GM19468 (cell line): ENCODE measurements around the gene SPECC1.
"Not testable (repeated sequence)": the region's sequence is repeated elsewhere in the genome, so short reads cannot be mapped to it uniquely, and the experiment has no call there.

Experiments used
- ATAC-seq: cut with Tn5 transposase; IDR thresholded peaks from one replicate; pipeline ENCODE4 v1.9.1; 2021; ENCODE audit warnings: mild to moderate bottlenecking, moderate library complexity, moderate number of reproducible peaks; ENCODE audit not compliant: unreplicated experiment; ENCODE audit errors: extremely low read depth

Gene SPECC1

DNA sequence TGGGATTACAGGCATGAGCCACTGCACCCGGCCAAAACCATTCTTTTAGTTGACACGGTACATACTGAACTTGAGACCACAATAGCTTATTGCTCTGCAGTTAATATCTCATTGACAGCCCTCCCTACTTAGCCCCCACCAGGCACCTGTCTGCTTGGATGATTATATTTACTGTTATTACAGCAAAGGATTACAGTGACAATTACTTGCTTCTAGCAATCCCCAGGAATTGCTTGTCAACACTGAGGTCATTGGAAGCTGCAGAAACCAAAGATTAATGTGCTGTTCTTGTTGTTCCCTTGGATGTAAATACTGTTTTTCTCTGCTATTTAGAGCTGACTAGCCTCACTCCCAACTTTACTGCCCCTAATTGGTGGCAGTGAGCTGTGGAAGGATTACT, 247.0 kb downstream of the SPECC1 start:
- ATAC-seq = no peak

DNA sequence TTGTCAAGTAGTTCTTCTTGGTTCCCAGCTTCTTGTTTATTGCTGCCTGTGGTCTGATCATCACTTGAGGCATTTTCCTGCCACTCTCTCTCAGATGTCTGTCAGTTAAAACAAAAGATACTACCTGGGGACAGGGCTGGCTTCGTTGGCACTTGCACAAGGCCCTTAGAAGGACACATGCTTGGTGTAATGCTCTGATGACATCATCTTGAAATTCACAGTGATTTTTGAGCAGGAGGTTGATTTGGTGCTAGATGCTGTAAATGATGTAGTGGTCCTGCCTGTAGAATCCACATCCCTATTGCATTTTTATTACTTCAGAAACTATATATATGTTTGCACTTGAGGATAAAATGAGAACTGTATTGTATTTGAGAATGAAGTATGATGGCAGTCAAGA, 247.8 kb downstream of the SPECC1 start:
- no peak for ATAC-seq

DNA sequence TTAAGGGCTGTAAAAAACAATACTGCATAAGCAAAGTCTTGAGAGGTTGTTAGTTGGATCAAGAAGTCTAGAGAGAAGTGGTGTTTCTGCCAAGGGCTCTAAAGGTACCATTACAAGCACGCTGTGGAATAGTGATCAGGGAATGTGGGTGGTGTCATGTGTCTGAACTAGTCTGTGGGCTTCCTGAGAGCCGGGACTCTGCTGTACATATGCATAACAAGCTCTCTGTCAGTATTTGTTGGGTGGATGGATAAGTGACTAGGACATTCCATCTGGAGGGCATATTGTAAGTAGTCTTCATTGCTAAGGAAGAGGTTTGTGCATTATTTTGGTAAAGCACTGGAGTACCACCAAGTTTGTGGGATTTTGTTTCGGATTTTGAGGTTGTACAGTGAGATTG, 248.6 kb downstream of the SPECC1 start:
- ATAC-seq = no peak

DNA sequence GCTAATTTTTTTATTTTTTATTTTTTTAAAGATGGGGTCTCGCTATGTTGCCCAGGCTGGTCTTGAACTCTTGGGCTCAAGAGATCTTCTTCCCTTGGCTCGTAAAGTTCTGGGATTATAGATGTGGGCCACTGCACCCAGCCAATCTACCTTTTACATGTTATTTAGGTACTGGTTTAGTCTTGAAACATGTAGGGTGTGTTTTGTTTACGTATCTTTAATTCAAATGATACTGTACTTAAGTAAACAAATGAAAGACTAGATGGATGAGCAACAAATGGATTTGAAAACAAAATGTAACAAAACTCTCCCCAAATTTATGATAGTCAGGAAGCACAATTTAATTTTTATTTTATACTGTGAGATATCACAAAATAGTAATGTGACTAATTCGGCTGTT, 250.5 kb downstream of the SPECC1 start:
- no peak for ATAC-seq

DNA sequence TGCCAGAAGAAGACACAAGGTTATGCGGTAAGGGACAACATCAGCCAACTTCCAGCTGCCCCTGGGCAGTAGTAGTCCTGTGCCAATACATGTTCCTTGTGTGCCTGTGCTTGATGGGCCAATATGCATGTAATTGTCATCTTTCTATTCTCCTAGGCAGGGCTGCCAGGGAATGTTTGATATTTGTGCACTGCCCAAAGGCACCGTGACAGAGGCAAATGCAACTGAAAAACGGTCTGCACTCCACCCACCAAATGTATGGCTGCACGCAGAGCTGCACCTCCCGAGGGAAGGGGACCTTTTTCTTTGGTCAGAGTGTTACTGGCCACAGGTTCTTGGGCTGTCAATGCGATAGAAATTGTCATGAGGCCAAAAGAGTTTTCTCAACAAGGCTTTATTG, 251.1 kb downstream of the SPECC1 start:
- ATAC-seq = no peak

DNA sequence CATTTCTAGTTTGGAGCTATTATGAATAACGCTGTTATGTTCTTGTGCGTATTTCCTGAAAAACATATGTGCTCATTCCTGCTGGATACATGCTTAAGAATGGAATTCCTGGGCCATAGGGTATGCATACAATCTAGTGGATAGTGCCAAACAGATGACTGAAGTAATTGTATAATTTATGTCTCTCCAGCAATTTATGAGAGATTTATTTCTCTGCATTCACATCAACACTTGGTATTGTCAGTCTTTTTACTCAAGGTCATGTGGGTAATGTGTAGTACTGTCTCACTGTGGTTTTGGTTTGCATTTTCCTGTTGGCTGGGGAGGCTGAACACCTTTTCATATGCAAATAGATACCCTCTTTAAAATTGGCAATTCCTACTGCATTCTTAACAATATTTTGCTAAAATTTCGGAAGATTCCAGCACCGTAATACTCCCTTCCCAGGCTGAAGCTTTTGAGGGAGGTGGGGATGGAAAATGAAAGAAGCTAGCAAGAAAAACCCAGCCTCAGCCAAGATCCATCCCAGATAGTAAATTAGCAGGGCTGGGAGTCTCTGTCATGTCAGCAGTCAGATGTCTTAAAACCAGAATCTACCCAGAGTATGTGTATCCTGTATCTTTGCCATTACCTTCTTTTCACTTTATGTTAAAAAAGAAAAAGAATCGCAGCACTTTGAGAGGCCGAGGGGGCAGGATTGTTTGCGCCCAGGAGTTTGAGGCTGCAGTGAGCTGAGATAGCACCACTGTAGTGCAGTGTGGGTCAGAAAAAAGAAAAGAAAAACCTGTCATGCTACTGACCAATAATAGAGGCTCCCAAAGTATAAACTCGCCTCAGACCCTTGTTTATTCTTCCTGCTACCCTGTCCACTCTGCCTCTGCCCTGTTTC, 253.3 kb downstream of the SPECC1 start:
- no peak for ATAC-seq

DNA sequence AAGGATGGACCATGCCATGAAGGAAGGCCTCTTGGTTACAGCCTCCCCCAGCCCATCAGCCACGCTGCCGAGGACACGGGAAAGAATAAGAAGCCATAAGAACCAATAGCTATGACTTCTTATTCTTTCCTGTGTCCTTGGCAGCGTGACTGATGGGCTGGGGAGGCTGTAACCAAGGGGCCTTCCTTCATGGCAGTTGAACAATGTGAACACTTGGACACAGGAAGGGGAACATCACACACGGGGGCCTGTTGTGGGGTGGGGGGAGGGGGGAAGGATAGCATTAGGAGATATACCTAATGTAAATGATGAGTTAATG, 253.9 kb downstream of the SPECC1 start:
- not testable (repeated sequence) for ATAC-seq

DNA sequence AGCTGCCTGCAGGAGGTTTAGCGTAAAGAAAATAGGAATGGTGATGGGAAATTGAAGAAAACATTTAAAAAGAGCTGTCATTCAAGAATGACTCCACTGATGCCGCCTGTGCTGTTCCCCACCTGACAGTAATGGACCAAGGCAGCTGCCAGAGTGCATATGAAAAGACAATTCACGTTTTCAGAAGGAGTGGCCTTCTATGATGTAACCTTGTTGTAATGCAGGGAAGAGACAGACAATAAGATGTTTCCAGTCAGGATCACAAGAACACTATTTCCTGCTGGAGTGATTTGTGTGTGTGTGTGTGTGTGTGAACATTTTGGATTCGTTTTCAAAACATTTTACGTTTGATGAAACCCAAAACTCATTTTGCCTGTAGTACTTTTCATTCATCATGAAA, 254.4 kb downstream of the SPECC1 start:
- ATAC-seq = no peak

DNA sequence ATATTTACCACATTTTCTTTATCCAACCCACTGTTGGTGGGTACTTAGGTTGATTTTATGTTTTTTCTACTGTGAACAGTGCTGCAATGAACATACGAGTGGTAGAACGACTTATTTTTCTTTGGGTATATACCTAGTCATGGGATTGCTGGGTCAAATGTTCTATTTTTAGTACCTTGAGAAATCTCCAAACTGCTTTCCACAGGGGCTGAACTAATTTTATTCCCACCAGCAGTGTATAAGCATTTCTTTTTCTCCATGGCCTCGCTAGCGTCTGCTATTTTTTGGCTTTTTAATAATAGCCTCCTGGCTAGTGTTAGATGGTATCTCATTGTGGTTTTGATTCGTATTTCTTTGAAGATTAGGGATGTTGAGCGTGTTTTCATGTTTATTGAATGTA, 255.8 kb downstream of the SPECC1 start:
- no peak for ATAC-seq

DNA sequence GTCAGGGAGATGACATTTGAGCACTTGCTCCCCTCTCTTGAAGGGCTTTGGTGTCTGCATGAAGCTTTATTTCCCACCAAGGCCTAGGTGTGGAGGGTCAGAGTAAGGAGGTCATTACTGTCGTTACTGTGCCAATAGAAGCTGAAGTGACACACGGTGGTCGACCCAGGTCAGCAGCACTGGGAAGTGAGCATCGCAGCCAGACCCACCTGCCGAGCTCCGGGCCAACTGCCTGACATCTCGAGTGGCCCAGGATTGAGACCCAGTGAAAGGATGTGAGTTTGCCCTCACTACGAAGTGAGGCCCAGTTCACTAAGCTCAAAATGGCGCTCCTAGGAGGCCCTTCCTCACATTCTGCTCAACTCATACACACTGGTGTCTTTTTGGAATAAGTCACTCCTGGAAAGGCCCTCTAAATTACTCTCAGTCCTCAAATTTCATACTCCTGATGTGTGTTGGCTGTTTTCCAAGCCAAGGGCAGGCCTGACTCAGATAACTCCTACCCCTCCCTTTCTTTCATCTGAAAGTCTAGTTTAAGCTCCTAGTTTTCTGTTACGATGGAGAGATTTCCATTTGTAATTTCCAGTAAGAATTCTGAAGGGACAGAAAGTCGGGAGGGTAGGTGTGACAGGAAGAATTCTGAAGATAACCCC, 257.8 kb downstream of the SPECC1 start:
- no peak for ATAC-seq

DNA sequence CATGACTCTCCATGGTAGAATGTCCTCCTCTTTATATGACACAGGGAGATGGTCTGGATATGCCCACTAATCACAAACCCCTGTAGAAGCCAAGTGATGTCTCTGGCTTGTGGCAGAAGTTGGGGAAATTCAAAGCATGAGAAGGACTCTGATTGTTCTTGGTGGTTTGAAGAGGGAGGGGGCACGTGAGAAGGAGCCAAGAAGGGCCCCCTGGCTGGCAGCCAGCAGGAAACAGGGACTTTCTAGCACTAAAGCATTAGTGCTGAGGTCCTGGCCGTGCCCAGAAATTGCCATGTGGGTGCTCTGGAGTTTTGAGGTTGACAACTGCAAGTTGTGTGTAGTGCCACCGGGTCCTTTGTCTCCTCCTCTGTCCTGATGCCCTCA, 258.3 kb downstream of the SPECC1 start:
- ATAC-seq = no peak

DNA sequence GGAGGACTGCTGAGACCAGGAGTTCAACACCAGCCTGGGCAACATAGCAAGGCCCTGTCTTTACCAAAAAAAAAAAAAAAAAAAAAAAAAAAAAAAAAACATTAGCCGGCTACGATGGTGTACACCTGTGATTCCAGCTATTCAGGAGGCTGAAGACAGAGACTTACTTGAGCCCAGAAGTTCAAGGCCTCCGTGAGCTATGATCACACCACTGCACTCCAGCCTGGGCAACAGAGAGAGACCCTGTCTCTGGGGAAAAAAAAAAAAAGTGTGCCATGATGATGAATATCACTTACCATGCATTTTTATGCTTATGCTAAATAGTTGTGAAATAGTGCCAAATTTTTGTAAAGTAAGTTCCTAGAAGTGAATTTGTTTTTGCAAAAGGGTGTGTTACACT, 261.2 kb downstream of the SPECC1 start:
- ATAC-seq = no peak

DNA sequence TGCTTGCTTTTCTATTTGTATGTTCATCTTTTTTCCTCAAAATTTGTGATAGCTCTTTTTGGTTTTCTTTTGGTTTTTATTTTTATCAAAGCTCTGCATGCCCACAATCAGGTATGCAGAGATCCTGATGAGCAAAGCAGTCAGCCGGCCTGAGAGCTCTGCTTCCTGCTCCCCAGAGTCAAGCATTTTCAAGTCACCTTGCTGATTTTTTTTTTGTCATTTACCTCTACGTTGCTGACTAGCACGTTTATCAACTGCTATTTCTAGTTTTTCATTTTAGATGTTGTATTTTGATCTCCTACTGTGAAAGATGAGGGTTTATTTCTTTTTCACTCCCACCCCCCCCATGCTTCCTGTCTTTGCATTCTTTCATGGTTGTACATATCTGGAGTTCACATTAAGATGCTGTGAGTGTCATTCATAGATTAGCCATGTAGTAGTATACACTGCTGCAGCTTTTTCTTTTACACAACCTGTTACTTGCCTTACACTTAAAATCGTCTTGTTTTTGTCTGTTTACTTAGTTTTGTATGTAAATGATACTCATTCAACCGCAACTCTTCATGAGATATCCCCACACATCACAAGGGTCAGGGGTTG, 262.0 kb downstream of the SPECC1 start:
- ATAC-seq = no peak

DNA sequence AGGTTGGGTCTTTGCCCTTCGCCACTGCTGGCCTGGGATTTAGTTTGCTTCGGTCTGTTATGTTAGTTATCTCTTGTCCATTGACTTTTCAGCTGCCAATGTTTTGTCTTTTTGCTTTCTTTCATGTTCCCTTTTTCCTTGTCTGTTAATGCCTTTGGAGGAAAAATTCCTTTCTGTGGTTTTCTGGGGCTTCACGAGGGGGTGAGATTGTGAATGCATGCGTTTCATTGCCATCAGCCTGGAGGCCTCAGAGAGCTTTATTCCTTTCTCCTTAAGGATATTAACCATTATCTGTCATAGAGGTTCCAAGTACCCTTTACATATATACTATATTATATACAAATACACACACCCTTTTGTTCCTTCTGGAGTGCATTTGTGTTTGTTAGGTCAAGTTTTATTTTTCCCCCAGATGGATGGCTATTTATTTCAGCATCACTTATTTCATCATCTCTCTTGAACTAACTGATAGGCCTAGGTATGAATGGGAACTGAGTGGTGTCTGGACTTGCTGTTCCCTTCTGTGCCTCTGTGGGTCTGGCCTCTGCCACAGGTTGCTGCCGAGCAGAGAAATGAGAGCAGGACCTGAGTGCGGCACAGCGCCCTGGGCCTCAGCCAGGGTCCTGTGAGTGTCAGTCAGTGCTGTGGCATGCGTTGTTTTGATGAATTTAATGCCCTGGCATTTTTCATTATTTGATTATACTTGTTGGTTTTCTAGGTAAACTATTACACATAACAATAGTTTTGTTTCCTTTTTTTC, 264.8 kb downstream of the SPECC1 start:
- ATAC-seq = no peak

DNA sequence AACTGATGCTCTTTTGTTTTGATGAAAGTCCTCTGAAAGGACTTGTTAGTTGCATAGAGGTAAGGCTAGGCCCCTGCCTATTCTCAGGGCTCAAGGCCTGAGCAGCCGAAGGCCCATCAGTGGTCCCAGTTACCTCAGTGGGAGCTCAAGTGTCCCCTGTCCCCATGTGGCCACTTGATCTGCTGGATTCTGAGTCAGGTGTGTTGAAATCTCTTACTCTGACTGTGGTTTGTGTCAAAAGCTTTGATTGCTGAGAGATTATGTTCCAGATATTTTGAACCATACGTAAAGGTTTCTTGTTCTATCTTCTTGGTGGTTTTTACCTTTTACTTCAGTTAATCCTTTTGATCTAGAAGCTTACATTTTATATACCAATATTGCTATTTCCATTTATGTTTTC, 266.5 kb downstream of the SPECC1 start:
- ATAC-seq = no peak

DNA sequence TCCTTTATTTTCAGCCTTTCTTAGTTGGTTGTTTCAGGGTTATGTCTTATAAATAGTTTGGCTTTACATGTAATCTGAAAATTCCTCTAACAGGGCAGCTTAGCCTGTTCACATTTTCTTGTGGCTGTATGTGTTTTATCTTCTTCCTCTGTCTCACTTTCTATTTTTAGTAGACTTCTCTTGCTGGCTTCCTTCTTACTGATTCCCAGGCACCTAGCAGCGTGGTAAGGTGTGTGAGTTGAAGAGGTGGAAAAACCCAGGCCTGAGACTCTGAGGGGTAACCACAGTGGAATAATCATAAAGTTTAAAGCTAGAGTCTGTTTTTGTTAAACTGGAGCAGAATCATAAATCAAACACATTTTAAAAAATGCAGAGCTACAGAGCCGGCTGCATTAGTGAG, 267.3 kb downstream of the SPECC1 start:
- ATAC-seq = no peak

DNA sequence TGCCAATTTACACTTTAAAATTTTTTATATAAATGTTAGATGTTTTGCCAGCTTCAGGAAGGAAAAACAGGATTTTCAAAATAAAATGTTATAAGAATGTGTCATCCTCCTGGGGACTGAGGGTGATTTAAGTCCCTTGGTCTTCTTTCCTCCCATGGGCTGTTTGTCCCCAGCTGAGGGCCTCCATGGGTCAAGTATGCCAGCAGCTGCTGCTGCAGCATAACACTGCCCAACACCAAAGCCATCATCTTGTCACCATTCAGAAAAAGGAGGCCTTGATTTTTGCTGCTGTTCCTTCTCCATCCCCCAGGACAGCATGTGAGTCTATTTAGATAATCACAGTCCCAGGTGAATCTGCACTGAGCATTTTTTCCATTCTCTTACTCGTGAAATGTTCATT, 269.6 kb downstream of the SPECC1 start:
- no peak for ATAC-seq

DNA sequence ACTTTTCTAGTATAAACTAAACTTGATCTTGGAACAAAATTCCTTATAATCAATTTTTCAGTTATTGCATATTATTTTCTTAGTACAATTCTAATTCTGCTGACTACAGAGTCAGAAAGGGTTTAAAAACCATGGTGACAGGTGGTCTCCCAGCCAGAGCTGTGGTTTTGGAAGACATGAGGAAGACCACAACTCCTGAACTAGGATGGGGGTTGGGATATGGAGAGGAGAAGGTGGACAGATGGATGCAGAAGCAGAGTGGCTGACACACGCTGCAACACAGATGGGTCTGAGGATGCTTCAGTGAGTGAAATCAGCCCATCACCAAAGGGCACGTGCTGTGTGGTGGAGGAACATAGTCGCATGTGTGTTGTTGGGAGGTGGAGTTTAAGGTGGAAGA, 270.5 kb downstream of the SPECC1 start:
- ATAC-seq = no peak

DNA sequence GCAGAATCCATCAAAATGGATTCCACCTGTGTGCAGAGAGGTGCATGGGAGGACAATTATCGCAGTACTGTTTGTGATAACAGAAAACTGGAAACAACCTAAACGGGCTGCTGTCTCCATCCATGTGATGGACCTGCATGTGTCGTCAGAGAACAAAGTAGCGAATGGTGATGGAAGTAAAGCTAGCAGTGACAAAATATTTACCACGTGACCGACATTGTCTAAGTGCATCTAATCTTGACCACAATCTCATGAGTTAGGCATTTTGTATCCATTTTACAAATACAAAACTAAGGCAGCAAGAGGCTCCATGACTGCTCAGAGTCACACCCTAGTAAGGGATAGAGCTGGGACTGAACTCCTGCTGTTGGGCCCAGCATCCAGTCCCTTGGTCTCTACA, 270.9 kb downstream of the SPECC1 start:
- ATAC-seq = no peak

DNA sequence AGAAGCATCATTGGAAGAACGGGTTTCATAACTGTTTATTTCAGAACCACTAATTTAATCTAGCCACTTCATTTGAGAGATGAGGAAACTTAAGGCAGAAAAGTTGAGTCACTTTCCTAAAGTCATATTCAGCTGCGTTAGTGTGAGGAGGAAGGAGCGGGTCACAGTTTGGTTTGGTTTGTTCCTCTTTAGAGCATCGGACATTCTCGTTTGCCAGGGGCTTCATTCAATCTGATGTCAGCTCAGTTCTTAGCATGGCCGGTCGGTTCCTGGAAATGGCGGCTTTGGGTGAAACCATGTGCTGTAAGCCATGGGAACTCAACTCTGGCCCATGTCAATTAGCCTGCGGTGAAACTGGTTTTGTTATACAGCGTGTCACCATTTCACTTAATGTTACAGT, 271.7 kb downstream of the SPECC1 start:
- ATAC-seq = no peak

DNA sequence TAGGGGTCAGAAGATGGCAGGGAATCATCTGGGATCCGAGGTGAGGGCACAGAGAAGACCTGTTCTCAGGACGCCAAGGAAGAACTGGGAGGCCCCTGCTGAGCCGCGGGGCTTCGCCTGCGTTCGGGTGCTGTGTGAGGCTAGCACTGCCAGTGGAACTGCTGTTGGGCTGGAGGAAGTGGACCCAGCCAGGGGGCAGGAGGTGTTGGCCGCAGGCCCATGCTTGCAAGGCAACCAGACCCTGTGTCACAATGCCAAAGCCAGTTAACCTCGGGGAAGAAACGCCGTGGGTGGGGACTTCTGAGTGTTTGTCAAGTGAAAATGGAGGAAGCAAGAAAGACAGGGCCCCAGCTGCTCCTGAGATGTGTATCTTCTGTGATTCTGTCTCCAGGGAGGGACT, 272.7 kb downstream of the SPECC1 start:
- no peak for ATAC-seq
